SK-N-SH treated with all-trans-retinoic acid at 6 μM for 48 hours (cell line): ENCODE results near the gene SMYD3.

ENCODE experiments used
- ARNTL ChIP-seq: fragments of 450-650 bp; formaldehyde crosslinking; IDR thresholded peaks from 2 replicates; pipeline ENCODE4 v1.5.0; 2020; ENCODE audit warnings: low read depth, mild to moderate bottlenecking, moderate library complexity, borderline replicate concordance
- CSDC2 ChIP-seq: fragments of 250-450 bp; sonication (Bioruptor Pico); IDR thresholded peaks from 2 replicates; pipeline ENCODE4 v1.5.0; 2020; ENCODE audit warnings: mild to moderate bottlenecking, moderate library complexity
- GLIS3 ChIP-seq: fragments of 250-450 bp; sonication (Bioruptor Pico); IDR thresholded peaks from 2 replicates; pipeline ENCODE4 v1.5.0; 2020; ENCODE audit warnings: mild to moderate bottlenecking, moderate library complexity
- ISL1 ChIP-seq: fragments of 250-450 bp; sonication (Bioruptor Pico); IDR thresholded peaks from 2 replicates; pipeline ENCODE4 v2.1.2; 2022; ENCODE audit warnings: mild to moderate bottlenecking, moderate library complexity
- OSR1 ChIP-seq: fragments of 250-450 bp; sonication (Bioruptor Pico); IDR thresholded peaks from 2 replicates; pipeline ENCODE4 v1.8.0; 2022; ENCODE audit warnings: moderate library complexity, mild to moderate bottlenecking, inconsistent platforms
- RARB ChIP-seq: fragments of 250-450 bp; sonication (Bioruptor Pico); IDR thresholded peaks from 2 replicates; pipeline ENCODE4 v1.8.0; 2021; ENCODE audit warnings: mild to moderate bottlenecking, moderate library complexity
- SNAI2 ChIP-seq: fragments of 250-450 bp; sonication (Bioruptor Pico); IDR thresholded peaks from 2 replicates; pipeline ENCODE4 v1.5.0; 2020; ENCODE audit warnings: mild to moderate bottlenecking, moderate library complexity
- TCF4 ChIP-seq: fragments of 250-450 bp; sonication (Bioruptor Pico); IDR thresholded peaks from 2 replicates; pipeline ENCODE4 v1.8.0; 2021; ENCODE audit warnings: mild to moderate bottlenecking, moderate library complexity, borderline replicate concordance
- ZFP3 ChIP-seq: fragments of 250-450 bp; sonication (Bioruptor Pico); IDR thresholded peaks from 2 replicates; pipeline ENCODE4 v1.5.0; 2020; ENCODE audit warnings: mild to moderate bottlenecking, moderate library complexity
- ZFP30 ChIP-seq: fragments of 450-650 bp; formaldehyde crosslinking; IDR thresholded peaks from 2 replicates; pipeline ENCODE4 v1.5.0; 2022; ENCODE audit warnings: mild to moderate bottlenecking, moderate library complexity
- TF ChIP-seq, protein P1 (sequence below): fragments of 250-450 bp; sonication (Bioruptor Pico); IDR thresholded peaks from 2 replicates; pipeline ENCODE4 v1.8.0; 2020; ENCODE audit warnings: mild to moderate bottlenecking, moderate library complexity, borderline replicate concordance
- TF ChIP-seq, protein P2 (sequence below): fragments of 250-450 bp; sonication (Bioruptor Pico); IDR thresholded peaks from 2 replicates; pipeline ENCODE4 v1.5.1; 2020; ENCODE audit warnings: low read depth, mild to moderate bottlenecking, moderate library complexity
- TF ChIP-seq, protein P3 (sequence below): fragments of 250-450 bp; sonication (Bioruptor Pico); IDR thresholded peaks from 2 replicates; pipeline ENCODE4 v1.5.1; 2021; ENCODE audit warnings: mild to moderate bottlenecking, moderate library complexity
- TF ChIP-seq, protein P4 (sequence below): fragments of 250-450 bp; sonication (Bioruptor Pico); IDR thresholded peaks from 2 replicates; pipeline ENCODE4 v1.5.0; 2020; ENCODE audit warnings: mild to moderate bottlenecking, moderate library complexity

DNA sequence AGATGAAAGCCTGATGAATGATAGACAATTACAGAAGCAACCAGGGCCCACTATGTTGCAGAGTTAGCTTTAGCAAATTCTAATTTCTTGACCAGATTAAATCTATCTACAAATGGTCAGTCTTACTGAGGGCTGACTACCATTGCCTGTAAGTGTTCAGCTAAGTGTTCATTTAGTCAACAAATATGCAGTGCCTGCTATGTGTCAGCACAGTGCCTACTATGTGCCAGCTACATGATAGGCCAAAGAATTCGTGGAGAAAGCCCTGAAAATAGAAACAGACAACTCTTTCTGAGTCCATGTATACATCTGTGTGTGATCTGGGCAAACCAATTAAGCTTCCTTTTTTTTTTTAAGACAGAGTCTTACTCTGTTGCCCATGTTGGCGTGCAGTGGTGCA, 212.8 kb downstream of the SMYD3 start:
- TF ChIP-seq, protein P1, sequence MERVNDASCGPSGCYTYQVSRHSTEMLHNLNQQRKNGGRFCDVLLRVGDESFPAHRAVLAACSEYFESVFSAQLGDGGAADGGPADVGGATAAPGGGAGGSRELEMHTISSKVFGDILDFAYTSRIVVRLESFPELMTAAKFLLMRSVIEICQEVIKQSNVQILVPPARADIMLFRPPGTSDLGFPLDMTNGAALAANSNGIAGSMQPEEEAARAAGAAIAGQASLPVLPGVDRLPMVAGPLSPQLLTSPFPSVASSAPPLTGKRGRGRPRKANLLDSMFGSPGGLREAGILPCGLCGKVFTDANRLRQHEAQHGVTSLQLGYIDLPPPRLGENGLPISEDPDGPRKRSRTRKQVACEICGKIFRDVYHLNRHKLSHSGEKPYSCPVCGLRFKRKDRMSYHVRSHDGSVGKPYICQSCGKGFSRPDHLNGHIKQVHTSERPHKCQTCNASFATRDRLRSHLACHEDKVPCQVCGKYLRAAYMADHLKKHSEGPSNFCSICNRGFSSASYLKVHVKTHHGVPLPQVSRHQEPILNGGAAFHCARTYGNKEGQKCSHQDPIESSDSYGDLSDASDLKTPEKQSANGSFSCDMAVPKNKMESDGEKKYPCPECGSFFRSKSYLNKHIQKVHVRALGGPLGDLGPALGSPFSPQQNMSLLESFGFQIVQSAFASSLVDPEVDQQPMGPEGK (CRISPR knock-in tag): no peak
- TF ChIP-seq RARB (no peak), ZFP3 (CRISPR knock-in tag) (no peak), OSR1 (CRISPR knock-in tag) (no peak), CSDC2 (CRISPR knock-in tag) (no peak), TCF4 (CRISPR knock-in tag) (no peak), ZFP30 (CRISPR knock-in tag) (no peak), ARNTL (CRISPR knock-in tag) (no peak), ISL1 (CRISPR knock-in tag) (no peak), GLIS3 (no peak), SNAI2 (CRISPR knock-in tag) (no peak)
- TF ChIP-seq, protein P2, sequence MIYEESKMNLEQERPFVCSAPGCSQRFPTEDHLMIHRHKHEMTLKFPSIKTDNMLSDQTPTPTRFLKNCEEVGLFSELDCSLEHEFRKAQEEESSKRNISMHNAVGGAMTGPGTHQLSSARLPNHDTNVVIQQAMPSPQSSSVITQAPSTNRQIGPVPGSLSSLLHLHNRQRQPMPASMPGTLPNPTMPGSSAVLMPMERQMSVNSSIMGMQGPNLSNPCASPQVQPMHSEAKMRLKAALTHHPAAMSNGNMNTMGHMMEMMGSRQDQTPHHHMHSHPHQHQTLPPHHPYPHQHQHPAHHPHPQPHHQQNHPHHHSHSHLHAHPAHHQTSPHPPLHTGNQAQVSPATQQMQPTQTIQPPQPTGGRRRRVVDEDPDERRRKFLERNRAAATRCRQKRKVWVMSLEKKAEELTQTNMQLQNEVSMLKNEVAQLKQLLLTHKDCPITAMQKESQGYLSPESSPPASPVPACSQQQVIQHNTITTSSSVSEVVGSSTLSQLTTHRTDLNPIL (CRISPR knock-in tag): no peak
- TF ChIP-seq, protein P3, sequence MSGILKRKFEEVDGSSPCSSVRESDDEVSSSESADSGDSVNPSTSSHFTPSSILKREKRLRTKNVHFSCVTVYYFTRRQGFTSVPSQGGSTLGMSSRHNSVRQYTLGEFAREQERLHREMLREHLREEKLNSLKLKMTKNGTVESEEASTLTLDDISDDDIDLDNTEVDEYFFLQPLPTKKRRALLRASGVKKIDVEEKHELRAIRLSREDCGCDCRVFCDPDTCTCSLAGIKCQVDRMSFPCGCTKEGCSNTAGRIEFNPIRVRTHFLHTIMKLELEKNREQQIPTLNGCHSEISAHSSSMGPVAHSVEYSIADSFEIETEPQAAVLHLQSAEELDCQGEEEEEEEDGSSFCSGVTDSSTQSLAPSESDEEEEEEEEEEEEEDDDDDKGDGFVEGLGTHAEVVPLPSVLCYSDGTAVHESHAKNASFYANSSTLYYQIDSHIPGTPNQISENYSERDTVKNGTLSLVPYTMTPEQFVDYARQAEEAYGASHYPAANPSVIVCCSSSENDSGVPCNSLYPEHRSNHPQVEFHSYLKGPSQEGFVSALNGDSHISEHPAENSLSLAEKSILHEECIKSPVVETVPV (CRISPR knock-in tag): no peak
- TF ChIP-seq, protein P4, sequence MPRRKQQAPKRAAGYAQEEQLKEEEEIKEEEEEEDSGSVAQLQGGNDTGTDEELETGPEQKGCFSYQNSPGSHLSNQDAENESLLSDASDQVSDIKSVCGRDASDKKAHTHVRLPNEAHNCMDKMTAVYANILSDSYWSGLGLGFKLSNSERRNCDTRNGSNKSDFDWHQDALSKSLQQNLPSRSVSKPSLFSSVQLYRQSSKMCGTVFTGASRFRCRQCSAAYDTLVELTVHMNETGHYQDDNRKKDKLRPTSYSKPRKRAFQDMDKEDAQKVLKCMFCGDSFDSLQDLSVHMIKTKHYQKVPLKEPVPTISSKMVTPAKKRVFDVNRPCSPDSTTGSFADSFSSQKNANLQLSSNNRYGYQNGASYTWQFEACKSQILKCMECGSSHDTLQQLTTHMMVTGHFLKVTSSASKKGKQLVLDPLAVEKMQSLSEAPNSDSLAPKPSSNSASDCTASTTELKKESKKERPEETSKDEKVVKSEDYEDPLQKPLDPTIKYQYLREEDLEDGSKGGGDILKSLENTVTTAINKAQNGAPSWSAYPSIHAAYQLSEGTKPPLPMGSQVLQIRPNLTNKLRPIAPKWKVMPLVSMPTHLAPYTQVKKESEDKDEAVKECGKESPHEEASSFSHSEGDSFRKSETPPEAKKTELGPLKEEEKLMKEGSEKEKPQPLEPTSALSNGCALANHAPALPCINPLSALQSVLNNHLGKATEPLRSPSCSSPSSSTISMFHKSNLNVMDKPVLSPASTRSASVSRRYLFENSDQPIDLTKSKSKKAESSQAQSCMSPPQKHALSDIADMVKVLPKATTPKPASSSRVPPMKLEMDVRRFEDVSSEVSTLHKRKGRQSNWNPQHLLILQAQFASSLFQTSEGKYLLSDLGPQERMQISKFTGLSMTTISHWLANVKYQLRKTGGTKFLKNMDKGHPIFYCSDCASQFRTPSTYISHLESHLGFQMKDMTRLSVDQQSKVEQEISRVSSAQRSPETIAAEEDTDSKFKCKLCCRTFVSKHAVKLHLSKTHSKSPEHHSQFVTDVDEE (CRISPR knock-in tag): no peak
